Activated CD4-positive, CD25-positive, alpha-beta regulatory T cell treated with anti-CD3 and anti-CD28 coated beads, Interleukin-2, amount 50 U/mL, for 72 hours (primary cell): Measurements from ENCODE around the gene EEPD1.

Experiments used
- DNase-seq: peaks from one replicate; pipeline ENCODE4 v3.0.0; 2021

EEPD1 gene

GRCh38 chr7:36263095-36263484, 110.0 kb downstream of the EEPD1 start:
- no peak for DNase-seq

GRCh38 chr7:36264123-36264801, 111.2 kb downstream of the EEPD1 start:
- DNase-seq: no peak

- DNase-seq: no peak
These were observed 112.0 kb downstream of the EEPD1 start for GRCh38 chr7:36264913-36265516.

- DNase-seq: no peak
These were observed 112.6 kb downstream of the EEPD1 start for GRCh38 chr7:36265680-36266079.

GRCh38 chr7:36266190-36266589, 113.1 kb downstream of the EEPD1 start:
- DNase-seq: no peak

- DNase-seq: no peak
These were observed 113.6 kb downstream of the EEPD1 start for GRCh38 chr7:36266683-36267082.

- DNase-seq: no peak
These were observed 119.1 kb downstream of the EEPD1 start for GRCh38 chr7:36272211-36272566.

- no peak for DNase-seq
These were observed 119.7 kb downstream of the EEPD1 start for GRCh38 chr7:36272567-36273269.

GRCh38 chr7:36273836-36274235, 120.8 kb downstream of the EEPD1 start:
- DNase-seq: no peak

- DNase-seq: no peak
These were observed 122.8 kb downstream of the EEPD1 start for GRCh38 chr7:36275735-36276284.

GRCh38 chr7:36276428-36277248, 123.6 kb downstream of the EEPD1 start:
- DNase-seq: no peak

GRCh38 chr7:36277249-36277542, 124.1 kb downstream of the EEPD1 start:
- no peak for DNase-seq

- no peak for DNase-seq
These were observed 125.1 kb downstream of the EEPD1 start for GRCh38 chr7:36278069-36278619.

- DNase-seq: no peak
These were observed 125.6 kb downstream of the EEPD1 start for GRCh38 chr7:36278620-36279172.

GRCh38 chr7:36279200-36279925, 126.3 kb downstream of the EEPD1 start:
- DNase-seq: no peak

GRCh38 chr7:36279926-36280315, 126.9 kb downstream of the EEPD1 start:
- DNase-seq: no peak

- no peak for DNase-seq
These were observed 128.1 kb downstream of the EEPD1 start for GRCh38 chr7:36280840-36281812.

GRCh38 chr7:36281945-36282717, 129.1 kb downstream of the EEPD1 start:
- DNase-seq: no peak

GRCh38 chr7:36283181-36283580, 130.1 kb downstream of the EEPD1 start:
- DNase-seq: no peak

- no peak for DNase-seq
These were observed 130.7 kb downstream of the EEPD1 start for GRCh38 chr7:36283711-36284130.
